Measurements from ENCODE around the gene CATSPER1. TPM values are rescaled to one million over a fixed set of nuclear protein-coding genes. Genes with fewer than 3 reads are reported as not detected.

The CATSPER1 gene
- total and polyA plus RNA-seq, 2 donors (not counting 3 experiments of a cell fraction or from before 2014, with no cell fraction given) = 0.68 to 1.0 TPM

- ChIA-PET CTCF (interaction anchor here (4.7 to 5.1 kb wide), 2 partner anchors 102 to 103 kb away, joined by 33 to 115 read pairs; no protein-coding TSS in a partner anchor), POLR2A (no interaction called here)
- H3K9me3 ChIP-seq (replicated peaks; ENCODE audit: control insufficient read depth, insufficient read depth, low read length) = no peaks in the 10 kb centered on the region
- FAIRE-seq = no peak
- DNase-seq (ENCODE audit: low read depth, low spot score) = no peak
- no peak overlapping the region for H3K9ac ChIP-seq (replicated peaks; ENCODE audit: extremely low read depth, insufficient read depth, low read length)
- no peak overlapping the region for H3K27ac ChIP-seq (ENCODE audit: insufficient read depth, low read depth, low read length)
- dilution Hi-C loops (cut with MboI; ENCODE audit: extremely low pct_ligation_motif_present, low sequenced_read_pairs) (no loop called here), intact Hi-C loops (cut with micrococcal nuclease) (loop anchor here (5.0 kb wide), 1 partner anchor 350 kb away; the partner anchor contains the start of gene SIPA1)
- H3K4me1 ChIP-seq (ENCODE audit: control insufficient read depth, extremely low read depth, insufficient read depth, low read length) = no peaks in the 10 kb centered on the region
- H3K4me3 ChIP-seq (replicated peaks in 1 of 3; ENCODE audit: insufficient read depth in 1 of 3, low read depth in 1 of 3, low read length in 3 of 3) = no peak overlapping the region
- peaks cover 0 to 6% of the 10 kb centered on the region in 2 experiments for H3K36me3 ChIP-seq (ENCODE audit: control insufficient read depth in 2 of 2, extremely low read depth in 1 of 2, insufficient read depth in 2 of 2, low read length in 2 of 2)
- no TSS peak for BruUV-seq (replicated peaks)
- no peaks in the 10 kb centered on the region for H4K20me1 ChIP-seq (replicated peaks; ENCODE audit: control insufficient read depth, extremely low read depth, insufficient read depth, low read length)
- no peaks in the 10 kb centered on the region for H3K9me1 ChIP-seq (replicated peaks; ENCODE audit: control insufficient read depth, extremely low read depth, insufficient read depth, low read length)
- TF ChIP-seq JUN (IDR thresholded peaks at IDR 0.05; ENCODE audit: borderline replicate concordance, insufficient read depth, insufficient read length, low read depth) = no peak
- no peak for TF ChIP-seq GATA2 (IDR thresholded peaks at IDR 0.05; ENCODE audit: insufficient read depth, insufficient read length, low read depth, low read length)
- H3K4me2 ChIP-seq (ENCODE audit: insufficient read depth, low read length) = no peak overlapping the region
- no peak overlapping the region for H2AFZ ChIP-seq (ENCODE audit: low read depth, low read length)
- H3K79me2 ChIP-seq (ENCODE audit: control insufficient read depth, insufficient read depth, low read length) = no peaks in the 10 kb centered on the region
- H3K27me3 ChIP-seq (ENCODE audit: control insufficient read depth in 2 of 2, insufficient read depth in 2 of 2, low read length in 2 of 2) = no peaks in the 10 kb centered on the region
Observed at GRCh38 chr11:65987336-65987735, 38.9 kb downstream of the CATSPER1 start.

GRCh38 chr11:65983589-65983987 is 42.7 kb downstream of the CATSPER1 start:
- CTCF ChIA-PET = interaction anchor here (1.0 to 4.7 kb wide), 4 partner anchors 12 to 204 kb away, joined by 3 to 33 read pairs (median 10); partner anchors contain the start of gene FIBP
- no peak overlapping the region for H3K27ac ChIP-seq (ENCODE audit: insufficient read depth, low read depth, low read length)
- BruUV-seq (replicated peaks) = no TSS peak
- H3K9ac ChIP-seq (replicated peaks; ENCODE audit: extremely low read depth, insufficient read depth, low read length) = no peak overlapping the region
- intact Hi-C loops (cut with micrococcal nuclease) = no loop called here
- H3K9me3 ChIP-seq (replicated peaks; ENCODE audit: control insufficient read depth, insufficient read depth, low read length) = no peaks in the 10 kb centered on the region
- POLR2A ChIA-PET = interaction anchor here (0.9 kb wide), 1 partner anchor 95 kb away, joined by 4 read pairs; the partner anchor contains the start of gene FIBP
- H3K4me3 ChIP-seq (replicated peaks in 1 of 3; ENCODE audit: insufficient read depth in 1 of 3, low read depth in 1 of 3, low read length in 3 of 3) = no peak overlapping the region
- DNase-seq (ENCODE audit: low read depth, low spot score) (no peak), FAIRE-seq (no peak)
- H2AFZ ChIP-seq (ENCODE audit: low read depth, low read length) = no peak overlapping the region
- peaks cover 0 to 11% of the 10 kb centered on the region in 2 experiments for H3K36me3 ChIP-seq (ENCODE audit: control insufficient read depth in 2 of 2, extremely low read depth in 1 of 2, insufficient read depth in 2 of 2, low read length in 2 of 2)
- dilution Hi-C loops (cut with MboI; ENCODE audit: extremely low pct_ligation_motif_present, low sequenced_read_pairs) = no loop called here
- H3K9me1 ChIP-seq (replicated peaks; ENCODE audit: control insufficient read depth, extremely low read depth, insufficient read depth, low read length) = no peaks in the 10 kb centered on the region
- no peaks in the 10 kb centered on the region for H3K79me2 ChIP-seq (ENCODE audit: control insufficient read depth, insufficient read depth, low read length)
- H3K4me1 ChIP-seq (ENCODE audit: control insufficient read depth, extremely low read depth, insufficient read depth, low read length) = no peaks in the 10 kb centered on the region
- H3K27me3 ChIP-seq (ENCODE audit: control insufficient read depth in 2 of 2, insufficient read depth in 2 of 2, low read length in 2 of 2) = no peaks in the 10 kb centered on the region
- no peaks in the 10 kb centered on the region for H4K20me1 ChIP-seq (replicated peaks; ENCODE audit: control insufficient read depth, extremely low read depth, insufficient read depth, low read length)
- no peak overlapping the region for H3K4me2 ChIP-seq (ENCODE audit: insufficient read depth, low read length)
- TF ChIP-seq JUN (IDR thresholded peaks at IDR 0.05; ENCODE audit: borderline replicate concordance, insufficient read depth, insufficient read length, low read depth) = no peak
- no peak for TF ChIP-seq EZH2 (IDR thresholded peaks at IDR 0.05; ENCODE audit: borderline replicate concordance, low read depth, low read length, severe bottlenecking)
- no peak for TF ChIP-seq MYC (IDR thresholded peaks at IDR 0.05; ENCODE audit: low read depth, low read length)
- no peak for TF ChIP-seq CTCF (IDR thresholded peaks at IDR 0.05; ENCODE audit: extremely low read depth in 1 of 2, insufficient read depth in 1 of 2, low read depth in 1 of 2, low read length in 2 of 2)
- TF ChIP-seq MAX (IDR thresholded peaks at IDR 0.05; ENCODE audit: insufficient read depth, insufficient read length) = no peak
- no peak for TF ChIP-seq POLR2A (IDR thresholded peaks at IDR 0.05; ENCODE audit: low read depth, low read length)
- no peak for TF ChIP-seq POLR2AphosphoS5 (IDR thresholded peaks at IDR 0.05; ENCODE audit: insufficient read depth, low read depth, low read length)
- no peak for TF ChIP-seq FOS (IDR thresholded peaks at IDR 0.05; ENCODE audit: borderline replicate concordance, insufficient read depth, low read length)
- no peak for TF ChIP-seq GATA2 (IDR thresholded peaks at IDR 0.05; ENCODE audit: insufficient read depth, insufficient read length, low read depth, low read length)

All from endothelial cell of umbilical vein (primary cell).